GM06990 (cell line): Measurements from ENCODE around the gene MAP2K4.

Experiments used
- DNase-seq: peaks from one replicate; pipeline ENCODE4 v3.0.0-alpha.2; 2011; ENCODE audit not compliant: insufficient read length; ENCODE audit errors: extremely low read depth
- H3K27me3 ChIP-seq: replicated peaks from 2 replicates; pipeline ENCODE4 v1.6.0; 2011; ENCODE audit warnings: low read length; ENCODE audit not compliant: control insufficient read depth, insufficient read depth
- H3K36me3 ChIP-seq: 2 replicates; pipeline ENCODE4 v1.5.1; 2011; ENCODE audit warnings: low read length; ENCODE audit not compliant: control insufficient read depth, insufficient read depth
- H3K4me3 ChIP-seq: replicated peaks from 2 replicates; pipeline ENCODE4 v1.5.1; 2011; ENCODE audit warnings: low read depth, mild to moderate bottlenecking, control low read depth, low read length
- CTCF ChIP-seq: IDR thresholded peaks from 2 replicates; pipeline ENCODE4 v1.5.1; 2011; ENCODE audit warnings: low read length, control low read depth, mild to moderate bottlenecking, inconsistent platforms; ENCODE audit not compliant: insufficient read depth, poor library complexity, severe bottlenecking

The MAP2K4 gene

GRCh38 chr17:12050646-12051225 lies 30.1 kb downstream of the MAP2K4 start:
- H3K36me3 ChIP-seq = no peaks in the 10 kb centered on the region
- H3K4me3 ChIP-seq = no peak overlapping the region
- TF ChIP-seq CTCF = no peak
- H3K27me3 ChIP-seq = no peaks in the 10 kb centered on the region
- DNase-seq = no peak

- no peak for TF ChIP-seq CTCF
- Histone ChIP-seq H3K36me3 (no peaks in the 10 kb centered on the region), H3K4me3 (no peak overlapping the region), H3K27me3 (no peaks in the 10 kb centered on the region)
- DNase-seq = no peak
These were observed 32.9 kb downstream of the MAP2K4 start for GRCh38 chr17:12053552-12053951.

- no peak for DNase-seq
- no peak overlapping the region for H3K4me3 ChIP-seq
- H3K27me3 ChIP-seq = no peaks in the 10 kb centered on the region
- no peaks in the 10 kb centered on the region for H3K36me3 ChIP-seq
- TF ChIP-seq CTCF = no peak
These were observed 35.2 kb downstream of the MAP2K4 start for GRCh38 chr17:12055889-12056288.

DNA sequence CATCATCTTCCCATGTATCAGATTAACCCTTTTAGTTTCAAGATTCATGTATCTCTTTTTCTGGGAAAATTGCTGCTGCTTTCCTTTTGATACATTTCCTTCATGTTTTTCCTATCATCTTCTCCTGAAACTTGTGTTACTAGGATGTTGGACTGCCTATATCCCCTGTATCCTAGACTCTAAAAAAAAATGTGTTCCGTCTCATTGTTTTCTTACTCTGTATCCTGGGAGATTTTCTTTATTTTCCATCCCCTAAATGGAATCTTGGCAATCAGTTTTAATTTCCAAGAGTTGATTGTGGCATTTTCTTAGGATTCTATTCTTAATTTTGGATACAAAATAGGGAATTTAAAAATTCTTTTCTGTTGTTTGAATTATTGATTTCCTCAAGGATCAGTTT lies 36.8 kb downstream of the MAP2K4 start:
- Histone ChIP-seq H3K36me3 (no peaks in the 10 kb centered on the region; the same call in 1 of the 2 replicates), H3K4me3 (no peak overlapping the region), H3K27me3 (no peaks in the 10 kb centered on the region)
- DNase-seq = no peak
- TF ChIP-seq CTCF = no peak

- no peak overlapping the region for H3K4me3 ChIP-seq
- H3K27me3 ChIP-seq = no peaks in the 10 kb centered on the region
- no peak for DNase-seq
- no peaks in the 10 kb centered on the region; the same call in 1 of the 2 replicates for H3K36me3 ChIP-seq
- TF ChIP-seq CTCF = no peak
These were observed 37.9 kb downstream of the MAP2K4 start for GRCh38 chr17:12058535-12058934.

GRCh38 chr17:12062249-12062648 lies 41.6 kb downstream of the MAP2K4 start:
- DNase-seq = no peak
- Histone ChIP-seq H3K36me3 (no peaks in the 10 kb centered on the region; the same call in 1 of the 2 replicates), H3K4me3 (no peak overlapping the region), H3K27me3 (no peaks in the 10 kb centered on the region)
- no peak for TF ChIP-seq CTCF
